GM21526 (cell line): Measurements from ENCODE around the gene RPTOR.

Experiments
- ATAC-seq: cut with Tn5 transposase; IDR thresholded peaks from one replicate; pipeline ENCODE4 v1.9.1; 2021; ENCODE audit warnings: moderate library complexity; ENCODE audit not compliant: unreplicated experiment, low FRiP score

The RPTOR gene

GRCh38 chr17:80657561-80657960, 112.9 kb downstream of the RPTOR start:
- no peak for ATAC-seq

DNA sequence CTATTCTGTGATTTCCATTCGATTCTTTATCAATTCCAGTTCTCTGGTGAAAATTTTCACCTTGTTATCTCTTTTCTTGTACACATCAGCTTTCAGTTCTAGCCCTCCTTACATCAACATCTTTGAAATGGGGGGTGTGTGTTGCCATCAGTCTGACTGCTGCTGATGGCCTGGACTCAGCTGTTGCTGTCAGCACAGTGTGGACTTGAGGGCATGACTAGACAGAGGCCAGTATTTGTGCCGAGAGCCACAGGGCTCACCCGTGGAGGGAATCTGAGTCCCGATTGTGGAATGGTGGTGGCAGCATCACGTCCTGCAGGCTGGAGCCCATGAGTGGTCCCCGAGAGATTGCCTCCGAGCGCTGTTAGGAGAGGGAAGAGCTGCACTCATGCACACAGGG, 114.2 kb downstream of the RPTOR start:
- no peak for ATAC-seq

DNA sequence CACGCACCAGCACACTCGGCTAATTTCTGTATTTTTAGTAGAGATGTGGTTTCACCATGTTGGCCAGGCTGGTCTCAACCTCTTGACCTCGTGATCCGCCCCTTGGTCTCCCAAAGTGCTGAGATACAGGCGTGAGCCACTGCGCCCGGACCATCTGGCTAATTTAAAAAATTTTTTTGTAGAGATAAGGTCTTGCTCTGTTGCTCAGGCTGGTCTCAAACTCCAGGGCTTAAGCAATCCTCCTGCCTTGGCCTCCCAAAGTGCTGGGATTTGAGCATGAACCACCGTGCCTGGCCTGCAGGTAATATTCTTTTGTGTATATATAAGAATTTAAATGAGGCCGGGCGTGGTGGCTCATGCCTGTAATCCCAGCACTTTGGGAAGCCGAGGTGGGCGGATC, 115.0 kb downstream of the RPTOR start:
- ATAC-seq = no peak

DNA sequence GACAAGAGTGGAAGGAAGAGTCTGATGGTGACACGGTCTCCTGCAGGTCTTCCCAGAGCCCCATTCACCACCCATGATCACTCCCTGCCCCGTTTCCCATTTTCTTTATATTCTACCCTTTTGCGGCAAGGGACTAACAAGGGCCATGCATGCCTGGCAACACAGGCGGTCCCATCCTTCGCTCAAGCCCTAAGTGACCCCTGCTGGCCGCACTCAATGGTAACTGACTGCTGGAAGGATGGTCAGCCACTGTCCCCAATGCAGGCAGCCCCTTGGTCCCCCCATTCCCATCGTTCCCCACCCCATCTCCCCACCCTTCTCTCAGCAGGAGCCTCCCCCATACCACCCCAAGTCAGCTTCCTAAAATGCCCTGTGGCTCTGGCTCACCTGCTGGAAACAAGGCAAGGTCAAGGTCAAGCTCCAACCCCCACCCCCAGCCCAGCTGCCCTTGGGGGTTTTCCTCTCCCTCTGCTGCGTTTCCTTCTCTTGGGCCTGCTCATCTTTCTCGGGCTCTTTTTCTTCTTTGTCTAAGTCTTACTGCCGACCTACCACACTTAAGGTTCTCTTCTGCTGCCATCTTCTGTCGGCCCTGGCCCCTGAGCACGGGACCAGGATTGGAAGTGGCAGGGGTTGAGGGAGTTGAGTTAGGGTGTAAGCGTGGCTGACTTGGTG, 116.0 kb downstream of the RPTOR start:
- no peak for ATAC-seq

GRCh38 chr17:80662557-80662956, 117.9 kb downstream of the RPTOR start:
- no peak for ATAC-seq

DNA sequence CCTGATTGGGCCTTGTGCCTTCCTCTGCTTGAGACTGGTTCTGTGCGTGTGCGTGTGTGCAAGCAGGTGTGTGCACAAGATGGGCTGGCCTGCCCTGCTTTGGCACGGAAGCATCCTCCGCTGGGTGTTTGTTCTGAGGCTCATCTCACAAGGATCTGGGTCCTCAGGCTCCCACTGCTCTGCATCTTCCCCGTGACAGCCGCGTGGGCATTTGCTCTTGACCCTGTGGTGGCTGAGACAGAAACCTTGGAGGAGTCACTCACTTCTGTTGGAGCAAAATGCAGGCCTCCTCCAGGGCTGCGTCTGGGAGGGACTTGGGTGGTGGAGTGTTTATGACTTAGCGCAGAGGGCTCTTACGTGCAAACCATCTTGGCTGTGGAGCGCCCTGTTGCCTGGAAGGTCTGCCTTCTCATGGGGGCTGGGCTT, 119.2 kb downstream of the RPTOR start:
- no peak for ATAC-seq

GRCh38 chr17:80664217-80664790, 119.7 kb downstream of the RPTOR start:
- ATAC-seq = no peak

- ATAC-seq = no peak
Measured at GRCh38 chr17:80665792-80666191, 121.2 kb downstream of the RPTOR start.

GRCh38 chr17:80666867-80667266, 122.2 kb downstream of the RPTOR start:
- no peak for ATAC-seq

GRCh38 chr17:80667462-80668277, 123.0 kb downstream of the RPTOR start:
- no peak for ATAC-seq

DNA sequence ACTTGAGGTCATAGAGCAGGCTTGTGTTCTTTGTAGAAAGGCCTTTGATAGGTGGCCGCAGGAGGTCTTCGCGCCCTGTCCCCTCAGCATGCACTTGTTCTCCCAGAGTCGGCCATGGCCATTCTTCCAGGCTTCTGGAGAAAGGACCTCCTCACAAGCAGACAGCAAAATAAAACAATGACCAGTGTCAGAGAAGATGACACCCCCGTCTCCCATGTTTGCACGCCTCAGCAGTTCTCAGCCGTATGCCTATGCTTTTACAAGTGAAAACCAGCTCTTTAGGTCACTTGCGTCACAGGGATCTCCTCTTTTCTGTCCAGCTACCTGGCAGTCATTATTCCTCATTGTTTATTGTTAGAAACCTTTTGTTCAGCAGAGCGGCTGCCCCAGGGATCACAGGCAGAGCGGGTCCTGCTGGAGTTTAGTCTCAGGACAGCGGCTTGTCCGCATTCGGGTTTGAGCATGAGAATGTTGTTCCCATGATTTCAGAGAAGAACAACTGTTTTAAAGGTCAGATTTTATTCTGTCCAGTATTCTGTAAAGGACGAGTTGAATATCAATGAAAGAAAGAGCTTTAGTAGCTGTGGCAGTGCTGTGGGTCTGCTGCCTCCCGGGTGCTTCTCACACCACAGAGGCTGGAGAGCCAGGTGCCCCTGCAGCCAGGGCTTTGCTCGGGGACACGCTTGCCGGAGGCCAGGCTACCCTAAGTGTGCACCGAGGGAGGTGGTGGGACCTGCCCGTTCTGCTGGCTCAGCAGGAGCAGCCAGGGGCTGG, 123.9 kb downstream of the RPTOR start:
- ATAC-seq = no peak

DNA sequence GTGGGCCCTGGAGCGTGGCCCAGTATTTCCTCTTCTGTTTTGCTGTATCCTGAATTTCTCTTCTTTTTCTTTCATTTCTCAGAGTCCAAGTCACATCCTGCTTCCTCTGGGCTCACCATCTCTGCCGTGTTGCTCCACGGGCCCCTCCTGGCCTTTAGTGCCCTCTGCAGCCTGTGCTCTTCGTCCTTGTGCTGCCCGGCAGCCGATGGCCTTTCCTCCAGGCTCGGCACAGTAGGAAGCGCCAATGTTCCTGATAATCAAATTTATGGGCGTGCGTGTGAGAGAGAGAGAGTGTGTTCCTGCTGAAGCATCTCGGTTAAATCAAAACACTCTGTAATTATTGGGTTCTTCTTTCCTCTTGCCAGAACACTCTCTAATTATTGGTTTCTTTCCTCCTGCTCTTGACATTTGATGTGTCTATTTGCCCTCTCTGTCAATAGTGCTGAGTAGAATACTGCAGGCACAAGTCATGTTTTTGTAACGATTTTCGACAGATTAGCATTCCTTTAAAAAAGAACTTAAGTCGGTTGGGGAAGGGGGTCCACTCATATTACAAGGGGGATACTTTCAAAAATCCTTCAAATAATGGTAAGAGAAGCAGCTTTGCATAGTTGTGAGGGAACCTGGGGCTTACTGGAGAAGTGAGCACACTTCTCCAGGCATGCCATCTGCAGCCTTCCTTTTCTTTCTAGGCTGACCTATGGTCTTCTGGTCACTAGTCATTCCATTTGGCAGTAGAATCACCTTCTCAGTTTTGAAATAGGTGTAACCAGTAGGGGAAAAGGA, 126.6 kb downstream of the RPTOR start:
- ATAC-seq = no peak

- no peak for ATAC-seq
Measured at GRCh38 chr17:80671825-80672110, 127.1 kb downstream of the RPTOR start.

- ATAC-seq = no peak
Measured at GRCh38 chr17:80673152-80673920, 128.7 kb downstream of the RPTOR start.

DNA sequence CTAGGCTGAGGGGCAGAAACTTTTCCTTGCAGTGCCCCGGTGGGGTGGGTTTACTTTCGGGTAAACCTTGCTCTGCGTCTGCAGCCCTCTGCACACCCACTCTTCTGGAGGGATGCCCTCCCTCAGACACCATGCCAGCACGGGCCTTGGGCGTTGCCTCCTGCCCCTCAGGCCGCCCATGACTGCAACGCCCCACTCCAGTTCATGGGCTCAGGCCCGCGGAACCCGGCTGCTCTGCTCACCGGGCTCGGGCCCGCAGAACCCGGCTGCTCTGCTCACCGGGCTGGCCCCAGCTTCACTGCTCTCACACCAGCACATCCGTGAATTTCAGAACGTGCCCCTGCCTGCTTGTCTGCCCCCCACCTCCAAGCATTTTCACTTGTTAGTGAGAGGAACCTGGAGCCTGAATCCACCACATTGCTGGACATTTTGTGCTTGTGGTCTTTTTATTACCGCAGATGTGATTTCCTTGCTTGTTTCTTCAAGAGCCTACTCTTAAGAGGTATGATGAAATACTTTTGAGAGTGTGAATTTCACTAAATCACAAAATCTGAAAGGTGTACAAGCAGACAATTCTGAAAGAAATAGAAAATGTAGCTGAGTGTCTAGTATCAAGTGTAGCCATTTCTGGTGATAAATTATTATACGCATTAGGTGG, 130.9 kb downstream of the RPTOR start:
- ATAC-seq = no peak

GRCh38 chr17:80676096-80676466, 131.4 kb downstream of the RPTOR start:
- ATAC-seq = no peak

DNA sequence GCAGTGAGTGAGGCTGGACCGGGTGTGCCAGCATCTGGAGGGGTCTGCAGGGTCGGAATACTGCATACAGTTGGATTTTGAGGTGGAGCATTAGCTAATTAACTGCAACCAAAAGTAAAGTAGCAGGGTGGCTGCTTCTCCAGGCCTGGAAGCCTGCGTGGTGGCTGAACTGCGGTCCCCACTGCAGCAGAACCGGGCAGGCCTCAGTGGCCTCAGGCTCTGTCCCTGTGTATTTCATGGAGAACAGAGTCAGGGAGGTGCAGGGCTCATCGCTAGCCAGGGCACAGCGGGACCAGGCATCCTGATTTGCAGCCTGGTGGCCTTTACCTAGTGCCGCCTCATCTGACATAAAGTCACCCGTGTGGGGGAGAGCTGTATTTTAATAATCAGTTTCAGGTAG, 131.9 kb downstream of the RPTOR start:
- ATAC-seq = no peak

GRCh38 chr17:80677214-80677756, 132.6 kb downstream of the RPTOR start:
- no peak for ATAC-seq

- ATAC-seq = no peak
Measured at GRCh38 chr17:80679816-80680215, 135.2 kb downstream of the RPTOR start.
